H1 (cell line): ENCODE results near the gene SNAP29. TPM values are rescaled to one million over a fixed set of nuclear protein-coding genes. Genes with fewer than 3 reads are reported as not detected.

Source experiments
- RFX5 ChIP-seq: IDR thresholded peaks from 2 replicates; pipeline ENCODE4 v1.6.1; 2011; ENCODE audit warnings: low read depth, low read length, improper control_type of control experiment, borderline replicate concordance
- polyA plus RNA-seq, 7 experiments: library from polyadenylated mRNA; depleted of rRNA in 3 of 7; stranded (reverse) in 5 of 7; unstranded in 2 of 7; fragments of >200 nt in 5 of 7; fragments of 200-250 nt in 2 of 7; gene quantifications; 1 replicate in 5 of 7; 2 replicates in 1 of 7; 4 replicates in 1 of 7; pipeline versions ENCODE4 v1.2.1 to v1.2.3, GENCODE V29; 2011 to 2013; ENCODE audit warnings: missing spikeins in 2 of 7, mixed read lengths in 2 of 7
- total RNA-seq: library from RNA; stranded (reverse); fragmentation: NEBNext Ultra II Directional; extraction: Animal tissue kit (Norgen Biotek cat#: 25700); gene quantifications from 2 replicates; pipeline ENCODE4 v1.2.1, GENCODE V29; 2021
- TF ChIP-seq, protein P1 (sequence below): IDR thresholded peaks from 2 replicates; pipeline ENCODE4 v1.6.1; 2012; ENCODE audit warnings: inconsistent platforms
- TF ChIP-seq, protein P2 (sequence below): fragments of 300-600 bp; sonication (generic); IDR thresholded peaks from 2 replicates; pipeline ENCODE4 v1.7.1; 2012; ENCODE audit warnings: low read length, moderate library complexity, mild to moderate bottlenecking, inconsistent platforms; ENCODE audit not compliant: insufficient replicate concordance

SNAP29 gene
- total and polyA plus RNA-seq, 2 of the 8 experiments (the other 6 are each of a cell fraction or from before 2014, with no cell fraction given) = 11.8 to 15.0 TPM

DNA sequence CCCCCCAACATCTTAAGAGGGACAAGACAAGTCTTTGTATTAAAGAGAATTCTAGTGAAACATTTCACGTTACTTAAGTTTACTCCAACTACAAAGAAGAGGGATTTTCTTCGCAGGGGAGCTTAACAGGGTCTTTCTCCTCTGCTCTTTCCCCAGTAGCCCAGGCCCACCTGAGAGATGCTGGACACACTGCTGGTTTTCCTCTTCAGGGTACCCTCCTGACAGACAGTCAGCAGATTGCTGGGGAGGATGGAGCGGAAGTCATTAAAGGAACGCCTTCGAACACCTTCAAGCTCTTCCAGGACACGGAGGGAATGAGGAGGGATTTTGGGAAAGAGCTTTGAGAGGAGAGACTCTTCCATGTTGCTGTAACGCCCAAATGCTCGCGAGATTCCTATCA lies 39.3 kb upstream of the SNAP29 start (continued):
- TF ChIP-seq, protein P1, sequence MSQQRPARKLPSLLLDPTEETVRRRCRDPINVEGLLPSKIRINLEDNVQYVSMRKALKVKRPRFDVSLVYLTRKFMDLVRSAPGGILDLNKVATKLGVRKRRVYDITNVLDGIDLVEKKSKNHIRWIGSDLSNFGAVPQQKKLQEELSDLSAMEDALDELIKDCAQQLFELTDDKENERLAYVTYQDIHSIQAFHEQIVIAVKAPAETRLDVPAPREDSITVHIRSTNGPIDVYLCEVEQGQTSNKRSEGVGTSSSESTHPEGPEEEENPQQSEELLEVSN = no peak
- no peak for TF ChIP-seq RFX5
- TF ChIP-seq, protein P2, sequence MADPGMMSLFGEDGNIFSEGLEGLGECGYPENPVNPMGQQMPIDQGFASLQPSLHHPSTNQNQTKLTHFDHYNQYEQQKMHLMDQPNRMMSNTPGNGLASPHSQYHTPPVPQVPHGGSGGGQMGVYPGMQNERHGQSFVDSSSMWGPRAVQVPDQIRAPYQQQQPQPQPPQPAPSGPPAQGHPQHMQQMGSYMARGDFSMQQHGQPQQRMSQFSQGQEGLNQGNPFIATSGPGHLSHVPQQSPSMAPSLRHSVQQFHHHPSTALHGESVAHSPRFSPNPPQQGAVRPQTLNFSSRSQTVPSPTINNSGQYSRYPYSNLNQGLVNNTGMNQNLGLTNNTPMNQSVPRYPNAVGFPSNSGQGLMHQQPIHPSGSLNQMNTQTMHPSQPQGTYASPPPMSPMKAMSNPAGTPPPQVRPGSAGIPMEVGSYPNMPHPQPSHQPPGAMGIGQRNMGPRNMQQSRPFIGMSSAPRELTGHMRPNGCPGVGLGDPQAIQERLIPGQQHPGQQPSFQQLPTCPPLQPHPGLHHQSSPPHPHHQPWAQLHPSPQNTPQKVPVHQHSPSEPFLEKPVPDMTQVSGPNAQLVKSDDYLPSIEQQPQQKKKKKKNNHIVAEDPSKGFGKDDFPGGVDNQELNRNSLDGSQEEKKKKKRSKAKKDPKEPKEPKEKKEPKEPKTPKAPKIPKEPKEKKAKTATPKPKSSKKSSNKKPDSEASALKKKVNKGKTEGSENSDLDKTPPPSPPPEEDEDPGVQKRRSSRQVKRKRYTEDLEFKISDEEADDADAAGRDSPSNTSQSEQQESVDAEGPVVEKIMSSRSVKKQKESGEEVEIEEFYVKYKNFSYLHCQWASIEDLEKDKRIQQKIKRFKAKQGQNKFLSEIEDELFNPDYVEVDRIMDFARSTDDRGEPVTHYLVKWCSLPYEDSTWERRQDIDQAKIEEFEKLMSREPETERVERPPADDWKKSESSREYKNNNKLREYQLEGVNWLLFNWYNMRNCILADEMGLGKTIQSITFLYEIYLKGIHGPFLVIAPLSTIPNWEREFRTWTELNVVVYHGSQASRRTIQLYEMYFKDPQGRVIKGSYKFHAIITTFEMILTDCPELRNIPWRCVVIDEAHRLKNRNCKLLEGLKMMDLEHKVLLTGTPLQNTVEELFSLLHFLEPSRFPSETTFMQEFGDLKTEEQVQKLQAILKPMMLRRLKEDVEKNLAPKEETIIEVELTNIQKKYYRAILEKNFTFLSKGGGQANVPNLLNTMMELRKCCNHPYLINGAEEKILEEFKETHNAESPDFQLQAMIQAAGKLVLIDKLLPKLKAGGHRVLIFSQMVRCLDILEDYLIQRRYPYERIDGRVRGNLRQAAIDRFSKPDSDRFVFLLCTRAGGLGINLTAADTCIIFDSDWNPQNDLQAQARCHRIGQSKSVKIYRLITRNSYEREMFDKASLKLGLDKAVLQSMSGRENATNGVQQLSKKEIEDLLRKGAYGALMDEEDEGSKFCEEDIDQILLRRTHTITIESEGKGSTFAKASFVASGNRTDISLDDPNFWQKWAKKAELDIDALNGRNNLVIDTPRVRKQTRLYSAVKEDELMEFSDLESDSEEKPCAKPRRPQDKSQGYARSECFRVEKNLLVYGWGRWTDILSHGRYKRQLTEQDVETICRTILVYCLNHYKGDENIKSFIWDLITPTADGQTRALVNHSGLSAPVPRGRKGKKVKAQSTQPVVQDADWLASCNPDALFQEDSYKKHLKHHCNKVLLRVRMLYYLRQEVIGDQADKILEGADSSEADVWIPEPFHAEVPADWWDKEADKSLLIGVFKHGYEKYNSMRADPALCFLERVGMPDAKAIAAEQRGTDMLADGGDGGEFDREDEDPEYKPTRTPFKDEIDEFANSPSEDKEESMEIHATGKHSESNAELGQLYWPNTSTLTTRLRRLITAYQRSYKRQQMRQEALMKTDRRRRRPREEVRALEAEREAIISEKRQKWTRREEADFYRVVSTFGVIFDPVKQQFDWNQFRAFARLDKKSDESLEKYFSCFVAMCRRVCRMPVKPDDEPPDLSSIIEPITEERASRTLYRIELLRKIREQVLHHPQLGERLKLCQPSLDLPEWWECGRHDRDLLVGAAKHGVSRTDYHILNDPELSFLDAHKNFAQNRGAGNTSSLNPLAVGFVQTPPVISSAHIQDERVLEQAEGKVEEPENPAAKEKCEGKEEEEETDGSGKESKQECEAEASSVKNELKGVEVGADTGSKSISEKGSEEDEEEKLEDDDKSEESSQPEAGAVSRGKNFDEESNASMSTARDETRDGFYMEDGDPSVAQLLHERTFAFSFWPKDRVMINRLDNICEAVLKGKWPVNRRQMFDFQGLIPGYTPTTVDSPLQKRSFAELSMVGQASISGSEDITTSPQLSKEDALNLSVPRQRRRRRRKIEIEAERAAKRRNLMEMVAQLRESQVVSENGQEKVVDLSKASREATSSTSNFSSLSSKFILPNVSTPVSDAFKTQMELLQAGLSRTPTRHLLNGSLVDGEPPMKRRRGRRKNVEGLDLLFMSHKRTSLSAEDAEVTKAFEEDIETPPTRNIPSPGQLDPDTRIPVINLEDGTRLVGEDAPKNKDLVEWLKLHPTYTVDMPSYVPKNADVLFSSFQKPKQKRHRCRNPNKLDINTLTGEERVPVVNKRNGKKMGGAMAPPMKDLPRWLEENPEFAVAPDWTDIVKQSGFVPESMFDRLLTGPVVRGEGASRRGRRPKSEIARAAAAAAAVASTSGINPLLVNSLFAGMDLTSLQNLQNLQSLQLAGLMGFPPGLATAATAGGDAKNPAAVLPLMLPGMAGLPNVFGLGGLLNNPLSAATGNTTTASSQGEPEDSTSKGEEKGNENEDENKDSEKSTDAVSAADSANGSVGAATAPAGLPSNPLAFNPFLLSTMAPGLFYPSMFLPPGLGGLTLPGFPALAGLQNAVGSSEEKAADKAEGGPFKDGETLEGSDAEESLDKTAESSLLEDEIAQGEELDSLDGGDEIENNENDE = no peak
